22Rv1 (cell line): ENCODE data around the gene MMP21.

Experiments used
- ZFX ChIP-seq: fragments of 450-650 bp; IDR thresholded peaks from 2 replicates; pipeline ENCODE4 v1.6.1; 2017; ENCODE audit warnings: antibody characterized with exemption, borderline replicate concordance
- TF ChIP-seq, protein P1 (sequence below): fragments of 450-650 bp; IDR thresholded peaks from 2 replicates; pipeline ENCODE4 v1.5.1; 2017; ENCODE audit warnings: mild to moderate bottlenecking

DNA sequence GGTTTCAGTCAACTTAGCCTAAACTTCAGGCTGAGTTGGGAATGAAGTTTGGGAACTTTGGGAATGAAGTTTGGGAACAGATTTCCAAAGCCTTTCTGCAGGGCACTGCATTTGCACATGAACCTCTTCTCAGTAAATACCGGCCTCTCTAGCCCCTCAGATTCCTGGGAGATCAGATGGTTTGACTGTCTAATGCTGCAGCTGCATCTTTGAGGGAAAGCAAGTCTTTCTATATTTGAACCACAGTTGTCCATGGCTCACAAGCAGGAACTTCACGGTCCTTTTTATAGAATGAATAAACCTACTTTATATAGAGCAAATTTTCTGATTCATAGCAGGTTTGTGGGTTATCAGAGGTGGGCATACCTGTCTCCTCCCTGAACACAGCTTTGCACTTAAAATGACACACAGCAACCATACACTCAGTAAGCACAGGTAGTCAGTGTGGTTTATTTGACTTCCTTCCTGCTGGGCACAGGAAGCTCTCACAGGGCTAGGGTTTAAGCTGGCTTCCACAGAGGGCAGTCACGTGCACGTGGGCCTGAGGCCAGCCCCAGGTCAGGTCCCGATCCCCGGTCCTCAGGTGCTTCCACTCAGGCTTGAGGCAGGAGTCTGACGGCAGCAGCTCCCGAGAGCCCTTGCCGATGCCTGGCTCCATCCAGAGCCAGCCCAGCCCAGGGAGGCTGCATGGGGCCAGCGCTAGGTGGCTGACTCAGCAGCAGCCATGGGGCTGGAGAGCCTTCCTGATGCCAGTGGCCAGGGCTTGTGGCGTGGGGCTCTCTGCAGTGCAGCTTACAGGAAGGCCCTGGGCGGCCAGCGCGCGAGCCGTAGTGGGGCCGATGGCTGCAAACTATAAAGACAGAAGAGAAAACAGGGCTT lies 12.8 kb upstream of the MMP21 start:
- TF ChIP-seq, protein P1, sequence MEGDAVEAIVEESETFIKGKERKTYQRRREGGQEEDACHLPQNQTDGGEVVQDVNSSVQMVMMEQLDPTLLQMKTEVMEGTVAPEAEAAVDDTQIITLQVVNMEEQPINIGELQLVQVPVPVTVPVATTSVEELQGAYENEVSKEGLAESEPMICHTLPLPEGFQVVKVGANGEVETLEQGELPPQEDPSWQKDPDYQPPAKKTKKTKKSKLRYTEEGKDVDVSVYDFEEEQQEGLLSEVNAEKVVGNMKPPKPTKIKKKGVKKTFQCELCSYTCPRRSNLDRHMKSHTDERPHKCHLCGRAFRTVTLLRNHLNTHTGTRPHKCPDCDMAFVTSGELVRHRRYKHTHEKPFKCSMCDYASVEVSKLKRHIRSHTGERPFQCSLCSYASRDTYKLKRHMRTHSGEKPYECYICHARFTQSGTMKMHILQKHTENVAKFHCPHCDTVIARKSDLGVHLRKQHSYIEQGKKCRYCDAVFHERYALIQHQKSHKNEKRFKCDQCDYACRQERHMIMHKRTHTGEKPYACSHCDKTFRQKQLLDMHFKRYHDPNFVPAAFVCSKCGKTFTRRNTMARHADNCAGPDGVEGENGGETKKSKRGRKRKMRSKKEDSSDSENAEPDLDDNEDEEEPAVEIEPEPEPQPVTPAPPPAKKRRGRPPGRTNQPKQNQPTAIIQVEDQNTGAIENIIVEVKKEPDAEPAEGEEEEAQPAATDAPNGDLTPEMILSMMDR, result no peak
- no peak for TF ChIP-seq ZFX
